HG02938 (cell line): ENCODE results near the gene NDEL1.

Experiments
- ATAC-seq: cut with Tn5 transposase; IDR thresholded peaks from one replicate; pipeline ENCODE4 v1.9.1; 2021; ENCODE audit warnings: mild to moderate bottlenecking, moderate library complexity; ENCODE audit not compliant: unreplicated experiment

The NDEL1 gene

GRCh38 chr17:8499171-8499570, 63.5 kb downstream of the NDEL1 start:
- no peak for ATAC-seq

GRCh38 chr17:8499614-8500013, 63.9 kb downstream of the NDEL1 start:
- ATAC-seq, result no peak

- no peak for ATAC-seq
These were observed 64.9 kb downstream of the NDEL1 start for GRCh38 chr17:8500609-8501008.

- ATAC-seq, result no peak
These were observed 66.4 kb downstream of the NDEL1 start for GRCh38 chr17:8502126-8502525.

- no peak for ATAC-seq
These were observed 67.7 kb downstream of the NDEL1 start for GRCh38 chr17:8503368-8503767.

- no peak for ATAC-seq
These were observed 68.1 kb downstream of the NDEL1 start for GRCh38 chr17:8503807-8504206.

- no peak for ATAC-seq
These were observed 69.0 kb downstream of the NDEL1 start for GRCh38 chr17:8504460-8505207.

GRCh38 chr17:8506145-8506544, 70.5 kb downstream of the NDEL1 start:
- no peak for ATAC-seq

- no peak for ATAC-seq
These were observed 79.1 kb downstream of the NDEL1 start for GRCh38 chr17:8514801-8515200.
